GM18505 (cell line): Measurements from ENCODE around the gene SUOX.

Experiments
- ATAC-seq: cut with Tn5 transposase; IDR thresholded peaks from one replicate; pipeline ENCODE4 v1.9.1; 2021; ENCODE audit not compliant: unreplicated experiment
- POLR2A ChIP-seq: IDR thresholded peaks from 4 replicates; pipeline ENCODE4 v1.6.1; 2011; ENCODE audit warnings: borderline replicate concordance; ENCODE audit not compliant: insufficient read depth, insufficient read length; ENCODE audit errors: extremely low read depth

The SUOX gene

DNA sequence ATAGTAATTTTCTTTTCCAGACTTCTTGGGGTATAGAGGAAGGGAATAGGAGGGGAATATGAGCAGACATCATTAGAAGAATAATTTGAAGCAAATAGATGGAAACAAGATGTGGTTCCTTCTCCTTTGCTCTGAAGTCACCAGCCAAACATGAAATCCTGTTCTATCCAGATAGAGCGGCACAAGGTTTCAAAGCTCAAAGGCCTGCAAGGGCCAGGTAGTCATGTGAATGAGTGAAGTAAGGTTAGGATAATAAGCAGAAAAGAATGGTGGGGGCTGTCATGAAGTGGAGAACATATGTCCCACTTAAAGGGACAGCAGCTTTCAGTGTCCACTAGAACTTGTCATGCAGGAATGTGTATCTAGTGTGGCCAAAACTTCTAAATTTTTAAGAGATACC is 21.3 kb downstream of the SUOX start:
- no peak for TF ChIP-seq POLR2A
- ATAC-seq = no peak

DNA sequence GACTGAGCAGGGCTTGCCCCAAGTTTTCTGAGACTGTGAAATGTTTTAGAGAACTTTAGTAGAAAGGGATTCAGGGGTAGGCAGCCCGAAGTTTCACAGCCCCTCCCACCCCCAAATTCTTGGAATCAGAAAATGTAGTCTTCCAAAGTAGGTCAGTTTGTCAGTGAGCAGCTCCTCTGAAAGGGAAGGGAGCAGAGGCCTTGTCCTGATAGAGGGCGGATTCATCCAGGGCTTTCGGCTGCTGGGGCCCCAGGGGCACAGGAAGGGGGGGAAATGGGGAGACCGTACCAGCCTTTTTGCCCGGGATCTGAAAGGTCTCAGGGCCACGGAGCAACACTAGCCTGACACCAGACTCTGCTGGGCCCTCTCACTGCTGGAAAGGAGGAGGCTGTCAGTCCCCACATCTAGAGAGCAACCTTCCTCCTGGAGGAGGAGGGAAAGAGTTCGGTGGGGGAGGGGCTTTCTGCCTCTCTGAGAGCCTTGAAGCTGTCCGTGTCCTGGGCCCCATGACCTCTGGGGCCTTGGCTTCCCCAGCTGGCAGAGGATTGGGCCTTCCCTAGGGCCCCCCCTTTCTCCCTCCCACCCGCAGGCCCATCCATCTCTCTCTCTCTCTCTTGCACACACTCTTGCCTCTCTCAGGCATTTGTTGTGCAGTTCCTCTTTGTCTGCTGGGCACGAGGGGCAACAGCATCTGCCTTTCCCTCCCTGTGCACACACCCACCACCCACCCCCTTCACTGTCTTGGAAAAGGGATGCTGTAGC is 23.5 kb downstream of the SUOX start, which contains the start of gene IKZF4:
Gene IKZF4 (plus strand): TSS at position 621 of the 762 bp plus-strand sequence. CDS start 451 bp downstream, outside the sequence.
- no peak for TF ChIP-seq POLR2A
- ATAC-seq = no peak

DNA sequence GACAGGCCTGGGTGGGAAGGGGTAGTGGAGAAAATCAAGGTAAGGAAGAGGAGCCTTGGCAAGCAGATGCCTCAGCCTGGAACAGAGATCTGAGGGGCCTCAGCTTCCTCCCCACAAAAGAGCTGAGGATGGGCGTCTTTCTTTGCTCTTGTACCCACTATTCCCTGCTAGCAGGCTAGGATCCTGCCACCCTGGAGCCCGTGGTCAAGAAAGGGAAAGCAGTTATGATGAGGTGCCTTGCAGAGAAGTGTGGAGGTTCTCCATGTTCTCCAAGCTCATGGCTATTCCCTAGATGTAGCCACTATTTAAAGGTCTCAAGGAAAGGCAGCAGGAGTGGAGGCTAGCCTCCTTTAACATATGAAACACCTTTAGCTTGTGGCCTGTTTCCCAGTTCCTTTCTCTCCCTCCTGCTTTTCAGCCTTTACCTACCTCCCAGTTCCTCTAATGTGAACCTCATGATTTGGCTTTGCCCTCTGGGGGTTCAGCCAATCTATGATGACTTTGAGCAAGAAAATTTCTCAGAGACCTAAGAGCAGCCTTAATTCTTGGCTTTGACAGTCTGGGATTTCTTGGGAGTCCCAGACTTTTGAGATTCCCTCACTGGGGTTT is 24.9 kb downstream of the SUOX start:
- no peak for TF ChIP-seq POLR2A
- no peak for ATAC-seq

DNA sequence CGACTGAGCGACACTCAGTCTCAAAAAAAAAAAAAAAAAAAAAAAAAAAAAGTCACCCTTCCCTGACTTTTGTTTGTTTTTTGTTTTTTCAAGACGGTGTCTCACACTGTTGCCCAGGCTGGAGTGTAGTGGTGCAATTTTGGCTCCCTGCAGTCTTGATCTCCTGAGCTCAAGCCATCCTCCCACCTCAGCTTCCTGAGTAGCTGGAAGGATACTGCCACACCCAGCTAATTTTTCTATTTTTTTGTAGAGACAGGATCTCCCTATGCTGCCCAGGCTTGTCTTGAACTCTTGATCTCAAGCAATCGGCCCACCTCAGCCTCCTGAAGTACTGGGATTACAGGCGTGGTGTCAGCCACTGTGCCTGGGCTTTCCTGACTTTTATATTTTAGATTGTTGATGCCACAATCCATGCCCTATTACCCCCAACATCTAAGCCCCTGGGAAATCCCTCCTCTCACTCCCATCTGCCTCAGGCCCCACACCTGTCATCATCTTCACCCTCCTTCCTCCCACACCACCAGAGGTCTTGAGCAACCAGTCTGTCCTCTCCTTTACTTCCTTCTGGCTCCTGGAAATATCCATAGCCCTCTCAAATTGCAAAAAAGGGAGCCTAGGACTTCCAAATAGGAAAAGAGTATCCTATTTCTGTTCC is 31.6 kb downstream of the SUOX start:
- no peak for TF ChIP-seq POLR2A
- no peak for ATAC-seq

DNA sequence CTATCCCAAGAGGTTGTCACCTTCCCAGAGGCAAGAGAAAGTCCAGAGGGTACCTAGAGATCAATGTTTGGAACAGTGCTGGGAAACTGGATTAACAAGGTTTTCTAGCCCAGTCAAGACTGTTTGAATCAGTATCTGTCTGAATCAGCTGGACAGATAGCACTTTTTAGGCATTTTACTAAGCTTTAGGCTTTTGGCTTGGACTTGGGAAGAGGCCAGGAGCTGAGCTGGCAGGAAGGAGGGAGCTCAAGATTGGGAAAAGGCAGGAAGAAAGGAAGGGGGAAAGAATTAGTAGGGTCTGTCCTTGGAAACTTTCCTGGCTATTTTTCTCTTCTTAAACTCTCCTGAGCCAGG is 32.1 kb downstream of the SUOX start:
- TF ChIP-seq POLR2A = no peak
- ATAC-seq = no peak

DNA sequence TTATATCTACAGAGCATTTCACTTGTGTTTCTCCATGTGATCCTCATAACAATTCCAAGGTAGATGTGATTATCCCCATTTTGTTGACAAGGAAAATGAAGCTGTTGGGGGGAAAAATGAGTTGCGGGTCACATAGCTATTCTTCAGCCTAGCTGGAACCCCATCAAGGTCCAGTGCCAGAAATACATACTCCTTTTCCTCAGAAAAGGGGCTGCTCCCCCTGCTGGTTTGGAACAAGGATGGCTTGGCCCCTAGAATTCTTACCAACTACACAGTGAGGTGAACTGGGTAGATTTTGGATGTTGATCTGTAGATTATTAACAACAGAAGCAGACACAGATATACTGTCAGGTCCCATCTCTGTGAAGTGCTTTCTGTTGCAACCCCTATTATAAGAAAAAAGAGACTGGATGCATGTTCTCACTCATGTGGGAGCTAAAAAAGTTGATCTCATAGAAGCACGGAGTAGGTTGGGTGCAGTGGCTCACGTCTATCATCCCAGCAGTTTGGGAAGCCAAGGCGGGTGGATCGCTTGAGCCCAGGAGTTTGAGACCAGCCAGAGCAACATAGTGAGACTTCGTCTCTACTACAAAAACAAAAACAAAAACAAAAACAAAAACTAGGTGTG is 32.7 kb downstream of the SUOX start:
- no peak for TF ChIP-seq POLR2A
- no peak for ATAC-seq

DNA sequence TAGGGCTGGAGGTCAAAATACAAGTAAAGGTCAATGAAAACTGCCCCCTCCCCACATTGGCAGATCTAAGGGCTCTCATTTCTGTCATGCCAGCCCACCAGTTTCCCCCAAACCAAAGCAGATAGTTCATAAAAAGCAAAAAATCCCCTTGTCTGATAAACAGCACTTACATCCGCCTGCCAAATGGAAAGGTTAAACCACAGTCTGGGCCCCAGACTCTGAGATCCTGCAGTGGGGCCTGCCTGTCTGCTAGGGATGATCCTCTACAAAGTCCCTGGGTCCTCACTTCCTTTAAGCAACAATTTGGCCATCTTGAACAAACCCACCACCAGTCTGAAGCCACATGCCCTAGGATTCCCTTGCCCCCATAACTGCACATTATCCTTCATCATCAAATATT is 34.9 kb downstream of the SUOX start:
- no peak for TF ChIP-seq POLR2A
- ATAC-seq = no peak

DNA sequence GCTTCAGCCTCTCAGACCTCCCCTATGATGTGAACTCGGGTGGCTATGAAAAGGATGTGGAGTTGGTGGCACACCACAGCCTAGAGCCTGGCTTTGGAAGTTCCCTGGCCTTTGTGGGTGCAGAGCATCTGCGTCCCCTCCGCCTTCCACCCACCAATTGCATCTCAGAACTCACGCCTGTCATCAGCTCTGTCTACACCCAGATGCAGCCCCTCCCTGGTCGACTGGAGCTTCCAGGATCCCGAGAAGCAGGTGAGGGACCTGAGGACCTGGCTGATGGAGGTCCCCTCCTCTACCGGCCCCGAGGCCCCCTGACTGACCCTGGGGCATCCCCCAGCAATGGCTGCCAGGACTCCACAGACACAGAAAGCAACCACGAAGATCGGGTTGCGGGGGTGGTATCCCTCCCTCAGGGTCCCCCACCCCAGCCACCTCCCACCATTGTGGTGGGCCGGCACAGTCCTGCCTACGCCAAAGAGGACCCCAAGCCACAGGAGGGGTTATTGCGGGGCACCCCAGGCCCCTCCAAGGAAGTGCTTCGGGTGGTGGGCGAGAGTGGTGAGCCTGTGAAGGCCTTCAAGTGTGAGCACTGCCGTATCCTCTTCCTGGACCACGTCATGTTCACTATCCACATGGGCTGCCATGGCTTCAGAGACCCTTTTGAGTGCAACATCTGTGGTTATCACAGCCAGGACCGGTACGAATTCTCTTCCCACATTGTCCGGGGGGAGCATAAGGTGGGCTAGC is 37.7 kb downstream of the SUOX start:
- no peak for ATAC-seq

DNA sequence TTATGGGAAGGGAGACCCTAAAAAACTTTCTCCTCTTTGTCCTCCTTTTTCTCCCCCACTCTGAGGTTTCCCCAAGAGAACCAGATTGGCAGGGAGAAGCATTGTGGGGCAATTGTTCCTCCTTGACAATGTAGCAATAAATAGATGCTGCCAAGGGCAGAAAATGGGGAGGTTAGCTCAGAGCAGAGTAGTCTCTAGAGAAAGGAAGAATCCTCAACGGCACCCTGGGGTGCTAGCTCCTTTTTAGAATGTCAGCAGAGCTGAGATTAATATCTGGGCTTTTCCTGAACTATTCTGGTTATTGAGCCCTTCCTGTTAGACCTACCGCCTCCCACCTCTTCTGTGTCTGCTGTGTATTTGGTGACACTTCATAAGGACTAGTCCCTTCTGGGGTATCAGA is 40.1 kb downstream of the SUOX start:
- TF ChIP-seq POLR2A = no peak
- no peak for ATAC-seq

More for the DNA sequence above, 37.7 kb downstream of the SUOX start:
- TF ChIP-seq POLR2A = no peak

DNA sequence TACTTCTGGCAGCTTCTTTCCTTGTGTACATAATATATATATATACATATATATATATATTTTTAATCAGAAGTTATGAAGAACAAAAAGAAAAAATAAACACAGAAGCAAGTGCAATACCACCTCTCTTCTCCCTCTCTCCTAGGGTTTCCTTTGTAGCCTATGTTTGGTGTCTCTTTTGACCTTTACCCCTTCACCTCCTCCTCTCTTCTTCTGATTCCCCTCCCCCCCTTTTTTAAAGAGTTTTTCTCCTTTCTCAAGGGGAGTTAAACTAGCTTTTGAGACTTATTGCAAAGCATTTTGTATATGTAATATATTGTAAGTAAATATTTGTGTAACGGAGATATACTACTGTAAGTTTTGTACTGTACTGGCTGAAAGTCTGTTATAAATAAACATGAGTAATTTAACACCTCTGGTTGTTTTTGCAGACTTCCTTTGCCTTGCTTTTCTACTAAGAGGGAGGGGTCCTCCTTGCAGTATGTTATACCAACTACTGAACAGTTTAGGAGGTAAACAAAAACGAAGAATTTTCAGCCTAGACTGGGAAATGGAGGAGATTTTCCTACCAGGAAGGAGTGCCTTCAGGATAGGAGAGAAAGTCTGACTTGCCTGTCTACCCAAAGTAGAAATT is 41.1 kb downstream of the SUOX start:
- no peak for ATAC-seq
- no peak for TF ChIP-seq POLR2A

DNA sequence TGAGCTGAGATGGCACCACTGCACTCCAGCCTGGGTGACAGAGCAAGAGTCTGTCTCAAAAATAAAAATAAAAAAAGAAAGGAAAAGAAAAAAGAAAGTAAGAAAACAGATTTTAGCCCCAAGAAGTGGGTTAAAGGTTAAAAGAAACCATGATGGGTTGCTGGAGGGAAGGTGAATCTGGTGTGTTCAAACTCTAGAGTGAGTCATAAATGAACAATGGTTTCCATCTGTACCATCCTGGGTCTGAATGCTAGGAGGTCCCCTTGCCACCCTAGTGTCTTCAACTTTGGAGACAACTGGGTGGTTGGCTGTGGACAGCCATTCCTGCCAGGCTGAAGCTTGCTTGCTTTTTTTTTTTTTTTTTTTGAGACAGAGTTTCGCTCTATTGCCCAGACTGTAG is 43.1 kb downstream of the SUOX start:
- TF ChIP-seq POLR2A = no peak
- ATAC-seq = no peak

DNA sequence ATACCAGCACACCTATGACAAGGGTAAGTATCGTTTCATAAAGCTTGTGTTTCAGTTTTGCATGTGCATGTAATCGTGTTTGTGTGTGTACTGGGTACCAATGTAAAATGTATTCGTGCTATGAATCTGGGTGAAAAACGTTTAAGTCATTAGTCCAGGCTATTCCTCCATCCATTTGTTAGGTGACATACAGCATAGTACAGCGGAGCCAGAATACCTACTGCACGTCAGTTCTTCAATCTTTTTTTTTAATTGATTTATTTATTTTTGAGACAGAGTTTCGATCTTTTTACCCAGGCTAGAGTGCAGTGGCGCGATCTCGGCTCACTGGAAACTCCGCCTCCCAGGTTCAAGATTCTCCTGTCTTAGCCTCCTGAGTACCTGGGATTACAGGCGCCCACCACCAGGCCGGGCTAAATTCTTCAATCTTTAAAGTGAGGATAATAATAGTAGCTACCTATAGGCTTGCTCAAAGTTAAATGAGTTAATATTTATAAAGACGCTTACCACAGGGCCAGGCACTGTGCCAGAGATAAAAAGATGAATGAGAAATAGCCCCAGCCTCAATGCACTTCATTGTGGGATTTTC is 44.0 kb downstream of the SUOX start:
- peak; percentile 10 for ATAC-seq
- TF ChIP-seq POLR2A = no peak
